Breast epithelium (tissue), 3 donors: ENCODE results near the gene MT1B.

ENCODE experiments used
- POLR2A ChIP-seq: fragments of 450-650 bp; IDR thresholded peaks from one replicate; pipeline ENCODE4 v1.6.1; 2016; ENCODE audit warnings: antibody characterized with exemption, mild to moderate bottlenecking, moderate library complexity
- TF ChIP-seq, protein P1 (sequence below), 3 donors: fragments of 450-650 bp; IDR thresholded peaks; one replicate each; pipeline ENCODE4 v1.5.1; 2016 to 2017; ENCODE audit warnings: antibody characterized with exemption in 3 of 3, mild to moderate bottlenecking in 3 of 3, moderate library complexity in 3 of 3

DNA sequence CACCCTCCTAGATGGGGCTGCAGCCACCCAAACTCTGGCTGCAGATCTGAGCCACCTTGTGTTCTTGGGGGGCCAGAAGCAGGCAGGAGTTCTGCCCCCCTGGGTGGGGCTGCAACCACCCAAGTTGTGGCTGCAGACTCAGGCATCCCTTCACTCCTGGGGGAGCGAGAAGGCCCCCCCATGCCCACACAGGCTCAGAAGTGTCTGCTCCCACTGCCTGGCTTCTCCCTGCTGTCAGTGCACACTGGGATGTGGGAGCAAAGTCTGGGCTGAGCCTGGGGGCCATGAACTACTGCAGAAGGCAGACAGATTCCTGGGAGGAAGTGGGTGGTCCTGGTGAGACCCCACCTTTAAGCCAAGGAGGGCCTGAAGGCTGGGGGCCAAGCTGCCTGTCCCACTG lies 43.6 kb downstream of the MT1B start:
- TF ChIP-seq, protein P1, sequence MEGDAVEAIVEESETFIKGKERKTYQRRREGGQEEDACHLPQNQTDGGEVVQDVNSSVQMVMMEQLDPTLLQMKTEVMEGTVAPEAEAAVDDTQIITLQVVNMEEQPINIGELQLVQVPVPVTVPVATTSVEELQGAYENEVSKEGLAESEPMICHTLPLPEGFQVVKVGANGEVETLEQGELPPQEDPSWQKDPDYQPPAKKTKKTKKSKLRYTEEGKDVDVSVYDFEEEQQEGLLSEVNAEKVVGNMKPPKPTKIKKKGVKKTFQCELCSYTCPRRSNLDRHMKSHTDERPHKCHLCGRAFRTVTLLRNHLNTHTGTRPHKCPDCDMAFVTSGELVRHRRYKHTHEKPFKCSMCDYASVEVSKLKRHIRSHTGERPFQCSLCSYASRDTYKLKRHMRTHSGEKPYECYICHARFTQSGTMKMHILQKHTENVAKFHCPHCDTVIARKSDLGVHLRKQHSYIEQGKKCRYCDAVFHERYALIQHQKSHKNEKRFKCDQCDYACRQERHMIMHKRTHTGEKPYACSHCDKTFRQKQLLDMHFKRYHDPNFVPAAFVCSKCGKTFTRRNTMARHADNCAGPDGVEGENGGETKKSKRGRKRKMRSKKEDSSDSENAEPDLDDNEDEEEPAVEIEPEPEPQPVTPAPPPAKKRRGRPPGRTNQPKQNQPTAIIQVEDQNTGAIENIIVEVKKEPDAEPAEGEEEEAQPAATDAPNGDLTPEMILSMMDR (IDR thresholded peaks at IDR 0.05) = no peak
- no peak for TF ChIP-seq POLR2A
